ENCODE results near the gene CEP57. TPM values are rescaled to one million over a fixed set of nuclear protein-coding genes. Genes with fewer than 3 reads are reported as not detected.
A peak's percentile ranks its signal among the peaks of the same experiment; 100 is the strongest.

CEP57 gene
- total RNA-seq, 1 experiment from 2014 or later, result 58.0 TPM

- no peak overlapping the region for H2AK5ac ChIP-seq (ENCODE audit: insufficient read length, low read length)
- no peak overlapping the region for H2BK5ac ChIP-seq (ENCODE audit: insufficient read length, low read length)
- no peak overlapping the region for H2BK12ac ChIP-seq (ENCODE audit: insufficient read length, low read depth, low read length)
- no peak overlapping the region for H3T11ph ChIP-seq (ENCODE audit: low read length)
- H3K79me1 ChIP-seq (ENCODE audit: insufficient read depth, low read depth, low read length, poor library complexity, severe bottlenecking), result no peaks in the 10 kb centered on the region
- Mint-ChIP-seq H3K4me1 (no peaks in the 10 kb centered on the region), H3K4me3 (no peak overlapping the region), H3K27me3 (ENCODE audit: low read depth) (no peaks in the 10 kb centered on the region), H3K9me3 (no peaks in the 10 kb centered on the region), H3K27ac (no peak overlapping the region), H3K36me3 (ENCODE audit: insufficient read depth in 1 of 3, low read depth in 3 of 3) (peaks cover 0 to 6% (median 0%) of the 10 kb centered on the region in 3 experiments; a peak in 1 of 7 replicates)
- H3K4ac ChIP-seq (ENCODE audit: low read depth, low read length), result no peak overlapping the region
- H3K9ac ChIP-seq (ENCODE audit: extremely low read depth, insufficient read length, low read length), result no peak overlapping the region
- H3K4me1 ChIP-seq (ENCODE audit: insufficient read depth, low read length), result no peaks in the 10 kb centered on the region
- no peak overlapping the region for H2BK120ac ChIP-seq (ENCODE audit: low read depth, low read length, poor library complexity, severe bottlenecking)
- H4K5ac ChIP-seq (ENCODE audit: insufficient read length, low read depth, low read length), result no peak overlapping the region
- H4K8ac ChIP-seq (replicated peaks; ENCODE audit: insufficient read length, low read depth, low read length), result no peak overlapping the region
- H3K27me3 ChIP-seq (ENCODE audit: insufficient read depth, low read length), result no peaks in the 10 kb centered on the region
- no peak overlapping the region for H3K4me2 ChIP-seq (ENCODE audit: insufficient read depth, insufficient read length, low read length)
- WGBS (ENCODE audit: extremely low coverage, insufficient read length, low lambda C conversion rate), result no CpG with 5 or more reads among the region's 4 CpGs
- H3K18ac ChIP-seq (ENCODE audit: insufficient read length, low read depth, low read length), result no peak overlapping the region
- H2BK20ac ChIP-seq (ENCODE audit: low read depth, low read length, poor library complexity, severe bottlenecking), result no peak overlapping the region
- no peak overlapping the region for H2AFZ ChIP-seq (ENCODE audit: low read length)
- no peaks in the 10 kb centered on the region for H3K79me2 ChIP-seq (ENCODE audit: insufficient read depth, low read length)
- H3K23ac ChIP-seq (ENCODE audit: insufficient read length, low read depth, low read length), result no peak overlapping the region
- H3K56ac ChIP-seq (ENCODE audit: insufficient read length, low read depth, low read length), result no peak overlapping the region
- no peaks in the 10 kb centered on the region for H3K23me2 ChIP-seq (ENCODE audit: insufficient read length, low read depth, low read length, poor library complexity, severe bottlenecking)
- TF ChIP-seq CTCF (conservative IDR thresholded peaks at IDR 0.05), result peak; percentile 82
- no peak overlapping the region for H3K27ac ChIP-seq (ENCODE audit: insufficient read length, low read depth, low read length)
- no peak overlapping the region for H3K14ac ChIP-seq (ENCODE audit: insufficient read depth, low read length)
- H3K9me3 ChIP-seq (ENCODE audit: control insufficient read depth, low read depth, low read length), result no peaks in the 10 kb centered on the region
- no peak overlapping the region for H4K91ac ChIP-seq (ENCODE audit: insufficient read length, low read depth, low read length)
- no peak overlapping the region for H2BK15ac ChIP-seq (ENCODE audit: low read depth, low read length)
- no peak for DNase-seq
- no peaks in the 10 kb centered on the region for H4K20me1 ChIP-seq (ENCODE audit: control insufficient read depth, insufficient read depth, insufficient read length)
Measured at GRCh38 chr11:95764267-95764898, 25.9 kb upstream of the CEP57 start.

All from H9 (cell line).